Fibroblast of skin of scalp (primary cell): Measurements from ENCODE around the gene KLF14.
"Not testable (repeated sequence)": the region's sequence is repeated elsewhere in the genome, so short reads cannot be mapped to it uniquely, and the experiment has no call there.

Experiments
- DNase-seq: peaks from one replicate; pipeline ENCODE4 v3.0.0-alpha.2; 2013

KLF14 gene

GRCh38 chr7:130712416-130712815 is 21.6 kb downstream of the KLF14 start:
- no peak for DNase-seq

GRCh38 chr7:130708766-130709165 is 25.2 kb downstream of the KLF14 start:
- DNase-seq, result no peak

DNA sequence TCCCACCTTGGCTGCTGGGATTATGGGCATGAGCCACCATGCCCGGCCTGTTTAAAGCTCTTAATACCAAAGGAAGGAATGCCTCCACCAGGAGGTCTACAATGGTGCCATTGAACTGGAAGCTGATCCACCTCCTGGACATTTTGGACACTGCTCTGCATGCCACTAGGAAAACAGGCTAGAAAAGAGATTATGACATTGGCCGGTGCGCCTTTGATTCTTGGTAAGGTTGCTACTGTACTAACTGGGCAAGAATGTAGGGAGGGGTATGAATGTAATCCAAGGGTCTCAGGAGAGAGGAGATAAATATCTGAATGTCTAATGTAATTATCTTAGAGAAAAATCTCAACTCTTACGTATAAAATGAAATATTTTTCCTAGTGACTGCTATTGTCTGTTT is 26.0 kb downstream of the KLF14 start:
- no peak for DNase-seq

GRCh38 chr7:130703851-130704250 is 30.2 kb downstream of the KLF14 start:
- DNase-seq, result no peak

GRCh38 chr7:130701650-130702049 is 32.4 kb downstream of the KLF14 start:
- no peak for DNase-seq

GRCh38 chr7:130700760-130701159 is 33.2 kb downstream of the KLF14 start:
- no peak for DNase-seq

DNA sequence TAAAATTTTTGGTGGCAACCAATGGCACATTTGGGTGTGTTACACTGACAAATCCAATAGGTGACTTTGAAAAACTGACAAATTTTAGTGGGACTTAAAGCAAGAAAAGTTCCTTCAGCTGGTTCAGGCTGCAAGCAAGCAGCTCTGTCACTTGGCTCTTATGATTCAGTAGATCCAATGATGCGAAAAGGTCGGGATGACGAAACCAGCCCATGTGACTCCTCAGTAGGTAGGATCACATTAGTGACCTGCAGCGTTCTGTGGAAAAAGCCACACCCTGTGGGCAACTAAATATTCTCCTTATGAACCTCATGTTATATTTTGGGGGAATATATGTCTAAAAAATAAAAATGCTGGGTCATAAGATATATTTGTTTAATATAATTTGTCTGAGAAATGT is 34.3 kb downstream of the KLF14 start:
- no peak for DNase-seq

DNA sequence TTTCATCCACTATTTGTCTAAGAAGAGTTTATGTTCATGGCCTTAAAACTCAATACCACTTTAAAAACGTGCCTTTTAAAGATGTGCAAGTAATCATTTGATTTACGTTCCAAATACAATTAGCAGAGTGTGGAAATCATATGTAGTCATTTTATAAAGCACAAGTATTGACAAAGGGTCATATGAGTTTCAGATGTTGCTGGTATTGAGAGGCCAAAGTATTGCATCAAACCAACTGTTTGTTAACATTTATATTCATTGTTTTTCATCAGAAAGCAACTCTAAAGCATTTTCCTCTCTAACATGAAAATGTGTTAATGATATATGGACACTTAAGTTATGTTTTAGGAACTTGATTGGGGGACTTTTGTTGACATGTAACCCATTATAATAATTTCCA is 36.2 kb downstream of the KLF14 start:
- DNase-seq, result no peak

- peak; percentile 57 for DNase-seq
Observed at GRCh38 chr7:130695840-130696239, 38.2 kb downstream of the KLF14 start.

DNA sequence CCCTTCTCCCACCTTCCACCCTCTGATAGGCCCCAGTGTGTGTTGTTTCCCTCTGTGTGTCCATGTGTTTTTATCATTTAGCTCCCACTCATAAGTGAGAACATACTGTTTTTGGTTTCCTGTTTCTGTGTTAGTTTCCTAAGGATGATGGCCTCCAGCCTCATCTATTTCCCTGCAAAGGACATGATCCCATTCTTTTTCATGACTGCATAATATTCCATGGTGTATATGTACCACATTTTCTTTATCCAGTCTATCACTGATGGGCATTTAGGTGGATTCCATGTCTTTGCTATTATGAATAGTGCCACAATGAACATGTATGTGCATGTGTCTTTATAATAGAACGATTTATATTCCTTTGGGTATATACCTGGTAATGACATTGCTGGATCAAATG is 41.6 kb downstream of the KLF14 start:
- DNase-seq, result not testable (repeated sequence)

DNA sequence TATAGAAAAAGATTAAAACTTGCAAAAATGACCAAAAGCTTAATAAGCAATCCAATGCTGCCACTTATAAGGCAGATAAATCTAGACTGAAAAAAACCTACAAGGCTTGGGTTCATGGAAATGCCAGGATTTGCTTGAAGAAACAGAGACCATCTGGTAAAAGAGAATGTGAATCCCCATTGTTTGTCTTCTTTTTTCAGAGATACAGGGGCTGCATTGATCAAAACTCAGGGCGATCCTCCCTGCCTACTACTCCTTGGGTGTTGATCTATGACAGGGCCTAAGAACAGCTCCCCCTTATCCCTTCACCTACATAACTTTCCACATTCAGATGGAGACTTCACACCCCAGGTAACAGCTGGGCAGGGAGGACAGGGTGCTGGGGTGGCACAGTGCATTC is 44.3 kb downstream of the KLF14 start:
- no peak for DNase-seq

DNA sequence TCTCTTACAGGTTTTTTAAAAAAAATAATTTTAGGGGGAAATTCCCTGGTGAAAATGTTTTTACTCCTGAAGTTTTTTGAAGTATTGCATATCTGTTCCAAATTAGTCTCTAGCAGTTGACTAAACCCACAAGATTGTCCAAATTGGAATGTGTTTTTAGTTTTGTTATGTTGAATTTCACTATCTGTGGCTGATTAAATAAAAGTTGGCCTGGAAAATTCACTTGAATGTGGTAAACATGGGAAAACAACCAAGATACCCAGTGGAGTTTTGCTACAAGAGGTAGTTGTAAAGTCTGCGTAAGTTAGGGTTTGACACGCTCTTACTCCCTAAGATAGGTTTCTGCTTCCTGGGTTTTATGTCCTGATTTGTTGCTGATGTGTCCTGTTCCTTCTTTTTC is 51.0 kb downstream of the KLF14 start:
- peak; percentile 9 for DNase-seq
